GM21526 (cell line): ENCODE results near the gene MAD1L1.

Experiments used
- ATAC-seq: cut with Tn5 transposase; IDR thresholded peaks from one replicate; pipeline ENCODE4 v1.9.1; 2021; ENCODE audit warnings: moderate library complexity; ENCODE audit not compliant: unreplicated experiment, low FRiP score

The MAD1L1 gene

DNA sequence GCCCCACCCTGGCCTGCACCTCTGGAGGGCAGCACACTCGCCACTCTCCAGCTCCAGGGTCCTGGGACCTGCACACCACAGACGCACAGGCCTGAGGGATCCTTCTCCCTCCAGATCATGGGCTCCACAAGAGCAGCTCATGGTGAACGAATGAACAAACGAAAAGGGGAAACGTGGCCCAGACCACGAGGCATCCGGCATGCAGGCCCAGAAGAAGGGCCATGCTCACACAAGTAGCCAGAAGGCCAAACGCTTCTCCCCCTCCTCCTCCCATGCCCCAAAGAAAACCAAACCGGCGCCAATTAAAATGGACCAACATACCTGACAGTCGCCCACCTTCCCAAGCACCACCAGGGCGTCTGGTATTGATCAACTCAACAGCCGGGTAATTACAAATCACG lies 30.4 kb downstream of the MAD1L1 start:
- no peak for ATAC-seq

GRCh38 chr7:2201686-2202360 lies 30.9 kb downstream of the MAD1L1 start:
- ATAC-seq, result no peak

GRCh38 chr7:2201128-2201527 lies 31.6 kb downstream of the MAD1L1 start:
- no peak for ATAC-seq

DNA sequence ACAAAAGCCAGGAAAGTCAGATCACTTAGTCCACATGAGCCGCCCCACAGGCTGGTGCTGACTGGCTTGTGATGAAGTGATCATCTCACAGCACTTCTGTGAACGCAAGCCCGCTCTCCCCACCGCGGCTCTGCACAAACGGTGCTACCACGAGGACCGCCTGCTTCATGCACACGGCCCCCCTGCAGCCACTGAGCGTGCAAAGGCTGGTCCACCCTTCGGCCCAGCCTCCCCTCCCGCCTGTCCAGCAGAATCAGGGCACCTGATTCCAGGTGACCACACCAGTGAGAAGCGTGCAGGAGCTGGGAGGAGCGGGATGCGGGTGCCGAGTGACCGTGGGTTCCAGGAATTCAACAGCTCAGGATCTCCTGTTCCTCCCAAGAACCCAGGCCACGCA lies 32.2 kb downstream of the MAD1L1 start:
- ATAC-seq, result no peak

DNA sequence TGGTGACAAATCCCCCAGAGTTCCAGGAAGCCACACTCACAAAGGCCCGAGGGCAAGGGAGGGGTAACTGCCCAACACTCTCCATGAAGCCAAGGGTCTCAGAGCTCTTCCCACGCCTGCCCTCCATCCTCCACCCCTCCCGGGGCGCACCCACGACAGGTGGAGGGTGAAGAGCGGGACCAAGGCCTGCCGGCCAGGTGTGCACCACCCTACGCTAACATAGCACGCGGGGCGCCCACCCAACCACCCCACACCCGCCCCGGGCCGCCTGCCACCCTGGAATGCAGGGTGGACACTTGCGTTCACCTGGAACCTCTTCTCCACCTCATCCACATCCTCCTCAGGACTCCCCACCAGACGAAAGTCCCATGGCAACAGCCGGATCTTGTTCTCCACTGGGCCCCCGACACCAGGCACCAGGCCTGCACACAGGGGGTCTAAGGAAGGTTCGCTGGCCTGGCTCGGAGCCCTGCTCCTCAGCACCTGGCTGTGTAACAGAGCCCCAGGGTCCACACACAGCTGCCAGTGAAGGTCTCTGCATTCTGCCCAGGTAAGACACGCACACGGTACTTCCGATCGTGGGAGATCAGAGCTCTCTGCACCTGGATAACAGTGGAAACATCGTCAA lies 32.7 kb downstream of the MAD1L1 start:
- ATAC-seq, result no peak

GRCh38 chr7:2199528-2199927 lies 33.2 kb downstream of the MAD1L1 start:
- ATAC-seq, result no peak

GRCh38 chr7:2198760-2199159 lies 34.0 kb downstream of the MAD1L1 start:
- ATAC-seq, result no peak

DNA sequence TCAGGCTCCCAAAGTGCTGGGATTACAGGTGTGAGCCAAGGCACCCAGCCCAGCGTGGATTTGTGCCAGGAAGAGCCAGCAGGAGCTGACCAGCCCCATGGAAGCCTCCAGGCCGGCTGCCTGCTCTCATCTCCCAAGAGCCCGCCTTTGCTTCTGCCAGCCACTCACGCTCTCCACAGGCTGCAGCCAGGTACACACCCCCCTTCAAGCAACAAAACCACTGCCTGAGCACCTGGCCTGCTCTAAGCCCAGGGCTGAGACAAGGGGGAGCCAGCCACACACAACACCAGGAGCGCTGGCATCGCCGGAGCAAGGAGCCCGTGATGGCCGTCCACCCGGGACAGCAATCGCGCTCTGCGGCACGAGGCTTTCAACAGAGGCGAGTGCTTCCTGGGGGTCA lies 34.5 kb downstream of the MAD1L1 start:
- no peak for ATAC-seq

GRCh38 chr7:2197436-2198155 lies 35.1 kb downstream of the MAD1L1 start:
- no peak for ATAC-seq

DNA sequence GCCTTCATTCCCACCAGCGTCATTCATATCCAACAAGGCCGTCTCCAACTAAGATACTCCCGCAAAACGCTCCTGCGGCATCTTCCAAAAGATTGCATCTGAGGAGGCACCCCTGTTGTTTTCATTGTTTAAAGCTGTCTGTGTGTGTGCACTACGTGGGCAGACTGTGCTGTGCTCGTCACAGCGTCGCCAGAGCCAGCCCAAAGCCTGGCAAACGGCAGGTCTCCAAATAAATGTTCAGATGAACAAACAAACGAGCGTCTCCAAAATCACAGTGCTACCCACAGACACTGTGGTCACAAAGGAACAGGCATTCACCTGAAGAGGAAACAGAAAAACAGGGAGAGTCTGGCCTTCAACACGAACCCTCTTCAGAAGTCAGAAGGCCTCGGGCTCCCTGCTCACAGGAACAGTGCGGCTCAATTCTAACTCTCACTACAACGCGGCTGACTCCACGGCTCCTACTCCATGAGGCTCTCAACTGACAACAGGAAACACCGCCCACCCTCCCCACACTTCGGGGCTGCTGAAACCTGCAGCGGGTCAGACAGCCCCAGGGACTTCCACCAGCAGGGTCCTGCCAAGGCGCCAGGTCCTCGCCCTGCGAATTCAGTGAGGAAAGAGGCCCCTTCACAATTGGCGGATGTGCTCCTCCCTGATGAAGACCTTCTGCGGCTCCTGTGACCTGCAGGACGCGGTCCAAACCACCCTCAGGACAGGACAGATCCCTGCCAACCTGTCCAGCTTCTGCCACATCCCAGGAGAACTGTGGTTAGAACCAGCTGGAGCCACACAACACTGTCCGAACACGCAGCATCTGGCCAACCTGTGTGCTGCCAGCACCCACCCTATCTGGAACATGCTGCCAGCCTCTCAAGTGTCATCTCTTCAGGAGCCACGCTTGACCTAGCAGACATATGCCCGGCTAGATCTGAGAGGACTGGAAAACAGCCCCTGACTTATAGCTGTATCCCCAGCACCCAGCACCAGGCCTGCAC lies 36.1 kb downstream of the MAD1L1 start:
- ATAC-seq, result no peak

GRCh38 chr7:2195400-2196246 lies 37.1 kb downstream of the MAD1L1 start:
- no peak for ATAC-seq

GRCh38 chr7:2193575-2194305 lies 39.0 kb downstream of the MAD1L1 start:
- ATAC-seq, result no peak

DNA sequence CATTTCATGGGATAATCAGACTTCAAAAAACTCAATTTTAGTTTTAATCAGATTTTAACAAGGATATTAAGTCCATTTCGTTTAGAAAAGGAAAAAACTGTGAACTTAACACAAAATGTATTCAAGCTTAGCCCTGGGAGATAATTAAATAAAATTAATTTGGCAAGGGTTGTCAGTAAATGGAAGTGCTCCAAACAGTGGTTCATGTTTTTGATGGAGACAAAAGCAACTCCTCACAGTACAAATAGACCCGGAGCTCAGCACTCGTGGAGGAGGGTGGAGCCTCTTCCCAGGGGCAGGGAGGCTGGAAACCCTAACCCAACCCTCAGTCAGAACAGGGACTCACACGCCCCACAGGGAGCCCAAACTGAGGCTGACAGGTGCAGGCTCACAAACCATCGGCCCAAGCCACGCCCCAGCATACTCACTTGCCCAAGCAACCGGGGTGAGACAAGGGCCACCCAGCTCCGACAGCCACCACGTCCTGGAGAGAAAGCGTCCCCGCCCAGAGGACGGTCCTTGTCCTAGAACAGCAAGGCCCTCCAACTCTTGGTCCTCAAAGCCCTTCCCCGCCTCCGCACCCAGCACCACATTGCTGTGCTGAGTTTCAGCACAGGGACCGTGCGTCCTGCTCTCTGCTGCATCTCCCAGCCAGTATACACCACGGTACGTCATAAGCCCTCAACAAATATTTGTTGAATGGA lies 39.8 kb downstream of the MAD1L1 start:
- ATAC-seq, result no peak

GRCh38 chr7:2191016-2191415 lies 41.7 kb downstream of the MAD1L1 start:
- no peak for ATAC-seq

GRCh38 chr7:2190531-2190930 lies 42.2 kb downstream of the MAD1L1 start:
- no peak for ATAC-seq

- ATAC-seq, result no peak
These were observed 46.6 kb downstream of the MAD1L1 start for GRCh38 chr7:2186166-2186565.

GRCh38 chr7:2185715-2186114 lies 47.0 kb downstream of the MAD1L1 start:
- ATAC-seq, result no peak

- peak; percentile 76 for ATAC-seq
These were observed 50.3 kb downstream of the MAD1L1 start for GRCh38 chr7:2182461-2182860.
